ENCODE results near the gene LPO.

The LPO gene

GRCh38 chr17:58279736-58280479 is 41.5 kb downstream of the LPO start:
- Histone ChIP-seq H3K79me2 (ENCODE audit: control insufficient read depth, low read length) (no peaks in the 10 kb centered on the region), H3K27me3 (ENCODE audit: control insufficient read depth, low read length) (peaks cover 39% of the 10 kb centered on the region), H3K4me1 (ENCODE audit: control insufficient read depth, low read length) (0 out of 2 replicates have a peak, but pooled peaks cover 4% of the 10 kb centered on the region), H3K4me2 (ENCODE audit: low read length) (no peak overlapping the region), H3F3A (ENCODE audit: control insufficient read depth, insufficient read depth) (no peaks in the 10 kb centered on the region), H4K20me1 (ENCODE audit: control insufficient read depth, insufficient read depth, low read depth, low read length) (no peaks in the 10 kb centered on the region), H3K9me2 (replicated peaks; ENCODE audit: control insufficient read depth, low read length) (no peaks in the 10 kb centered on the region), H3K4me3 (ENCODE audit: low read length) (no peak overlapping the region), H3K9me3 (ENCODE audit: control insufficient read depth, insufficient read depth, low read length) (no peaks in the 10 kb centered on the region), H3K36me3 (ENCODE audit: control insufficient read depth, low read length) (no peaks in the 10 kb centered on the region), H3K27ac (ENCODE audit: low read depth, low read length) (no peak overlapping the region)
- TF ChIP-seq EZH2phosphoT487 (IDR thresholded peaks at IDR 0.05; ENCODE audit: borderline replicate concordance, low read length) (no peak), CTCF (IDR thresholded peaks at IDR 0.05; ENCODE audit: low read depth, low read length, poor library complexity, severe bottlenecking) (no peak)

GRCh38 chr17:58280480-58281217 is 42.3 kb downstream of the LPO start, which contains the start of gene MPO:
Gene MPO, minus strand, starts transcription at chr17:58280935. Its CDS starts 177 bp downstream, at chr17:58280758.
- Histone ChIP-seq H3K4me2 (ENCODE audit: low read length) (no peak within 1 kb of the TSS), H3K9me2 (replicated peaks; ENCODE audit: control insufficient read depth, low read length) (no peaks in the 10 kb centered on the region), H3F3A (ENCODE audit: control insufficient read depth, insufficient read depth) (no peaks in the 10 kb centered on the region), H3K27me3 (ENCODE audit: control insufficient read depth, low read length) (peaks cover 43% of the 10 kb centered on the region), H4K20me1 (ENCODE audit: control insufficient read depth, insufficient read depth, low read depth, low read length) (no peaks in the 10 kb centered on the region), H3K4me3 (ENCODE audit: low read length) (no peak within 1 kb of the TSS), H3K9me3 (ENCODE audit: control insufficient read depth, insufficient read depth, low read length) (no peaks in the 10 kb centered on the region), H3K36me3 (ENCODE audit: control insufficient read depth, low read length) (no peaks in the 10 kb centered on the region), H3K79me2 (ENCODE audit: control insufficient read depth, low read length) (no peaks in the 10 kb centered on the region), H3K27ac (ENCODE audit: low read depth, low read length) (no peak within 1 kb of the TSS), H3K4me1 (ENCODE audit: control insufficient read depth, low read length) (0 out of 2 replicates have a peak, but pooled peaks cover 8% of the 10 kb centered on the region)
- TF ChIP-seq CTCF (IDR thresholded peaks at IDR 0.05; ENCODE audit: low read depth, low read length, poor library complexity, severe bottlenecking) (no peak), EZH2phosphoT487 (IDR thresholded peaks at IDR 0.05; ENCODE audit: borderline replicate concordance, low read length) (no peak)

- H4K20me1 ChIP-seq (ENCODE audit: control insufficient read depth, insufficient read depth, low read depth, low read length), result no peaks in the 10 kb centered on the region
- no peaks in the 10 kb centered on the region for H3K79me2 ChIP-seq (ENCODE audit: control insufficient read depth, low read length)
- no peak overlapping the region for H3K4me2 ChIP-seq (ENCODE audit: low read length)
- no peak overlapping the region for H3K27ac ChIP-seq (ENCODE audit: low read depth, low read length)
- no peaks in the 10 kb centered on the region for H3K9me2 ChIP-seq (replicated peaks; ENCODE audit: control insufficient read depth, low read length)
- peaks cover 38% of the 10 kb centered on the region for H3K27me3 ChIP-seq (ENCODE audit: control insufficient read depth, low read length)
- H3F3A ChIP-seq (ENCODE audit: control insufficient read depth, insufficient read depth), result no peaks in the 10 kb centered on the region
- no peak overlapping the region for H3K4me3 ChIP-seq (ENCODE audit: low read length)
- no peaks in the 10 kb centered on the region for H3K36me3 ChIP-seq (ENCODE audit: control insufficient read depth, low read length)
- TF ChIP-seq CTCF (IDR thresholded peaks at IDR 0.05; ENCODE audit: low read depth, low read length, poor library complexity, severe bottlenecking) (no peak), EZH2phosphoT487 (IDR thresholded peaks at IDR 0.05; ENCODE audit: borderline replicate concordance, low read length) (no peak)
- H3K4me1 ChIP-seq (ENCODE audit: control insufficient read depth, low read length), result 0 out of 2 replicates have a peak, but pooled peaks cover 8% of the 10 kb centered on the region
- no peaks in the 10 kb centered on the region for H3K9me3 ChIP-seq (ENCODE audit: control insufficient read depth, insufficient read depth, low read length)
These were observed 43.2 kb downstream of the LPO start for GRCh38 chr17:58281511-58282011.
